ENCODE data around the gene WNT1. TPM values are rescaled to one million over a fixed set of nuclear protein-coding genes. Genes with fewer than 3 reads are reported as not detected.

The WNT1 gene
- total and polyA plus RNA-seq, 9 of the 15 experiments (the other 6 are each of a cell fraction or from before 2014, with no cell fraction given) = not detected

DNA sequence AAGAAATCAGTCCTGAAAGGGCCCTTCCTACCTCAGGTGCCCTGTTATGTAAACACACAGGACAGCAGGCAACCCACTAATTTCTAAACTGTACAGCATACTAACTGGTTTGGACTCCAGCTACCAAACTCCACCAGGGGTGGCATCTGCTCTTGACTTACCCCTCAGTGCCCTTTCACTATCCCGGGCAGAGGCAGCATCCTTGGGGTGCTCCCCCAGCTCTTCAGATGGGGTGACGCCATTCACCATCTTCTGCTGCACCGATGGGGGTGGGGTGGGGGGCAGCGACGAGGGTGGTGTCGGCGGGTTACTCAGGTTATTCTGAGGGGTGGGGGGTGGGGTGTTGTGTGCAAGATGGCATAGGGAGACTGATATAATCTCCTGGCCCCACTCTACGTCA is 52.0 kb downstream of the WNT1 start:
- Histone ChIP-seq H3K9me1 (ENCODE audit: control insufficient read depth, insufficient read depth, low read length) (no peaks in the 10 kb centered on the region), H3K36me3 (ENCODE audit: control insufficient read depth, insufficient read depth, low read length) (peaks cover 100% of the 10 kb centered on the region), H4K20me1 (replicated peaks; ENCODE audit: control insufficient read depth, insufficient read depth, low read length) (0 out of 2 replicates have a peak, but pooled peaks cover 5% of the 10 kb centered on the region), H3K9ac (ENCODE audit: insufficient read depth in 1 of 2, low read depth in 2 of 2, low read length in 2 of 2) (no peak overlapping the region), H3K9me3 (replicated peaks; ENCODE audit: control insufficient read depth, insufficient read depth, low read depth, low read length) (no peaks in the 10 kb centered on the region), H2AFZ (ENCODE audit: low read depth, low read length) (no peak overlapping the region), H3K79me2 (ENCODE audit: control insufficient read depth, insufficient read depth, low read length) (no peaks in the 10 kb centered on the region), H3K4me2 (ENCODE audit: insufficient read depth, low read length) (no peak overlapping the region), H3K4me1 (replicated peaks in 1 of 2; ENCODE audit: control insufficient read depth in 2 of 2, insufficient read depth in 2 of 2, low read length in 2 of 2) (peaks cover 0 to 10% of the 10 kb centered on the region in 2 experiments; a peak in 1 of 5 replicates), H3K27ac (ENCODE audit: extremely low read depth, low read depth, low read length) (no peak overlapping the region), H3K27me3 (ENCODE audit: control insufficient read depth in 2 of 2, insufficient read depth in 2 of 2, low read length in 2 of 2) (no peaks in the 10 kb centered on the region), H3K4me3 (no peak overlapping the region)
- DNase-seq (ENCODE audit: extremely low read depth in 1 of 4, low spot score in 3 of 4) = no peak
- in situ Hi-C loops (cut with MboI) (no loop called here), intact Hi-C loops (cut with micrococcal nuclease) (no loop called here)
- ChIA-PET CTCF (ENCODE audit: low intra/inter-chr PET ratio) (no interaction called here), POLR2A (interaction anchor here (0.6 to 12.9 kb wide), 7 partner anchors 8 to 204 kb away, joined by 4 to 78 read pairs (median 7); partner anchors contain the start of gene PRKAG1)
- WGBS (ENCODE audit: insufficient coverage, low coverage, missing lambda C conversion rate) = 91% methylated on average over 6 of the region's 8 CpGs
- no peak for ATAC-seq
- FAIRE-seq = no peak
- no TSS peak for BruUV-seq (replicated peaks)
- TF ChIP-seq NCOR1 (IDR thresholded peaks at IDR 0.05) = no peak
- no peak for TF ChIP-seq SLC30A9 (CRISPR knock-in tag; IDR thresholded peaks at IDR 0.05)
- no peak for TF ChIP-seq ZNF707 (CRISPR knock-in tag; conservative IDR thresholded peaks at IDR 0.05)
- TF ChIP-seq ZNF764 (CRISPR knock-in tag; IDR thresholded peaks at IDR 0.05; ENCODE audit: low read depth) = no peak
- TF ChIP-seq BRF1 (IDR thresholded peaks at IDR 0.05; ENCODE audit: borderline replicate concordance, extremely low read depth, insufficient read length) = no peak
- TF ChIP-seq SIN3A (IDR thresholded peaks at IDR 0.05; ENCODE audit: borderline replicate concordance in 2 of 2, control insufficient read depth in 1 of 2, low read depth in 2 of 2, low read length in 2 of 2) = no peak
- TF ChIP-seq, protein P1, sequence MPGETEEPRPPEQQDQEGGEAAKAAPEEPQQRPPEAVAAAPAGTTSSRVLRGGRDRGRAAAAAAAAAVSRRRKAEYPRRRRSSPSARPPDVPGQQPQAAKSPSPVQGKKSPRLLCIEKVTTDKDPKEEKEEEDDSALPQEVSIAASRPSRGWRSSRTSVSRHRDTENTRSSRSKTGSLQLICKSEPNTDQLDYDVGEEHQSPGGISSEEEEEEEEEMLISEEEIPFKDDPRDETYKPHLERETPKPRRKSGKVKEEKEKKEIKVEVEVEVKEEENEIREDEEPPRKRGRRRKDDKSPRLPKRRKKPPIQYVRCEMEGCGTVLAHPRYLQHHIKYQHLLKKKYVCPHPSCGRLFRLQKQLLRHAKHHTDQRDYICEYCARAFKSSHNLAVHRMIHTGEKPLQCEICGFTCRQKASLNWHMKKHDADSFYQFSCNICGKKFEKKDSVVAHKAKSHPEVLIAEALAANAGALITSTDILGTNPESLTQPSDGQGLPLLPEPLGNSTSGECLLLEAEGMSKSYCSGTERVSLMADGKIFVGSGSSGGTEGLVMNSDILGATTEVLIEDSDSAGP (CRISPR knock-in tag; IDR thresholded peaks at IDR 0.05) = no peak
- TF ChIP-seq, protein P2, sequence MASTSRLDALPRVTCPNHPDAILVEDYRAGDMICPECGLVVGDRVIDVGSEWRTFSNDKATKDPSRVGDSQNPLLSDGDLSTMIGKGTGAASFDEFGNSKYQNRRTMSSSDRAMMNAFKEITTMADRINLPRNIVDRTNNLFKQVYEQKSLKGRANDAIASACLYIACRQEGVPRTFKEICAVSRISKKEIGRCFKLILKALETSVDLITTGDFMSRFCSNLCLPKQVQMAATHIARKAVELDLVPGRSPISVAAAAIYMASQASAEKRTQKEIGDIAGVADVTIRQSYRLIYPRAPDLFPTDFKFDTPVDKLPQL (IDR thresholded peaks at IDR 0.05; ENCODE audit: extremely low read depth, insufficient read length) = no peak
- TF ChIP-seq JUND (IDR thresholded peaks at IDR 0.05; ENCODE audit: borderline replicate concordance, low read depth, low read length) = no peak
- no peak for TF ChIP-seq JUND (tag; IDR thresholded peaks at IDR 0.05; ENCODE audit: borderline replicate concordance, low read depth, low read length)
- no peak for TF ChIP-seq SIX5 (IDR thresholded peaks at IDR 0.05; ENCODE audit: borderline replicate concordance in 1 of 2, insufficient read depth in 1 of 2, low read depth in 1 of 2, low read length in 2 of 2)
- no peak for TF ChIP-seq NFATC3 (IDR thresholded peaks at IDR 0.05)
- no peak for TF ChIP-seq DIDO1 (tag; IDR thresholded peaks at IDR 0.05; ENCODE audit: low read depth)
- TF ChIP-seq, protein P3, sequence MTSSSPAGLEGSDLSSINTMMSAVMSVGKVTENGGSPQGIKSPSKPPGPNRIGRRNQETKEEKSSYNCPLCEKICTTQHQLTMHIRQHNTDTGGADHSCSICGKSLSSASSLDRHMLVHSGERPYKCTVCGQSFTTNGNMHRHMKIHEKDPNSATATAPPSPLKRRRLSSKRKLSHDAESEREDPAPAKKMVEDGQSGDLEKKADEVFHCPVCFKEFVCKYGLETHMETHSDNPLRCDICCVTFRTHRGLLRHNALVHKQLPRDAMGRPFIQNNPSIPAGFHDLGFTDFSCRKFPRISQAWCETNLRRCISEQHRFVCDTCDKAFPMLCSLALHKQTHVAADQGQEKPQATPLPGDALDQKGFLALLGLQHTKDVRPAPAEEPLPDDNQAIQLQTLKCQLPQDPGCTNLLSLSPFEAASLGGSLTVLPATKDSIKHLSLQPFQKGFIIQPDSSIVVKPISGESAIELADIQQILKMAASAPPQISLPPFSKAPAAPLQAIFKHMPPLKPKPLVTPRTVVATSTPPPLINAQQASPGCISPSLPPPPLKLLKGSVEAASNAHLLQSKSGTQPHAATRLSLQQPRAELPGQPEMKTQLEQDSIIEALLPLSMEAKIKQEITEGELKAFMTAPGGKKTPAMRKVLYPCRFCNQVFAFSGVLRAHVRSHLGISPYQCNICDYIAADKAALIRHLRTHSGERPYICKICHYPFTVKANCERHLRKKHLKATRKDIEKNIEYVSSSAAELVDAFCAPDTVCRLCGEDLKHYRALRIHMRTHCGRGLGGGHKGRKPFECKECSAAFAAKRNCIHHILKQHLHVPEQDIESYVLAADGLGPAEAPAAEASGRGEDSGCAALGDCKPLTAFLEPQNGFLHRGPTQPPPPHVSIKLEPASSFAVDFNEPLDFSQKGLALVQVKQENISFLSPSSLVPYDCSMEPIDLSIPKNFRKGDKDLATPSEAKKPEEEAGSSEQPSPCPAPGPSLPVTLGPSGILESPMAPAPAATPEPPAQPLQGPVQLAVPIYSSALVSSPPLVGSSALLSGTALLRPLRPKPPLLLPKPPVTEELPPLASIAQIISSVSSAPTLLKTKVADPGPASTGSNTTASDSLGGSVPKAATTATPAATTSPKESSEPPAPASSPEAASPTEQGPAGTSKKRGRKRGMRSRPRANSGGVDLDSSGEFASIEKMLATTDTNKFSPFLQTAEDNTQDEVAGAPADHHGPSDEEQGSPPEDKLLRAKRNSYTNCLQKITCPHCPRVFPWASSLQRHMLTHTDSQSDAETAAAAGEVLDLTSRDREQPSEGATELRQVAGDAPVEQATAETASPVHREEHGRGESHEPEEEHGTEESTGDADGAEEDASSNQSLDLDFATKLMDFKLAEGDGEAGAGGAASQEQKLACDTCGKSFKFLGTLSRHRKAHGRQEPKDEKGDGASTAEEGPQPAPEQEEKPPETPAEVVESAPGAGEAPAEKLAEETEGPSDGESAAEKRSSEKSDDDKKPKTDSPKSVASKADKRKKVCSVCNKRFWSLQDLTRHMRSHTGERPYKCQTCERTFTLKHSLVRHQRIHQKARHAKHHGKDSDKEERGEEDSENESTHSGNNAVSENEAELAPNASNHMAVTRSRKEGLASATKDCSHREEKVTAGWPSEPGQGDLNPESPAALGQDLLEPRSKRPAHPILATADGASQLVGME (CRISPR knock-in tag; IDR thresholded peaks at IDR 0.05) = no peak
- TF ChIP-seq GABPB1 (CRISPR knock-in tag; IDR thresholded peaks at IDR 0.05) = no peak

Measured in K562 (cell line).